Measurements from ENCODE around the gene MOGAT3.

MOGAT3 gene

DNA sequence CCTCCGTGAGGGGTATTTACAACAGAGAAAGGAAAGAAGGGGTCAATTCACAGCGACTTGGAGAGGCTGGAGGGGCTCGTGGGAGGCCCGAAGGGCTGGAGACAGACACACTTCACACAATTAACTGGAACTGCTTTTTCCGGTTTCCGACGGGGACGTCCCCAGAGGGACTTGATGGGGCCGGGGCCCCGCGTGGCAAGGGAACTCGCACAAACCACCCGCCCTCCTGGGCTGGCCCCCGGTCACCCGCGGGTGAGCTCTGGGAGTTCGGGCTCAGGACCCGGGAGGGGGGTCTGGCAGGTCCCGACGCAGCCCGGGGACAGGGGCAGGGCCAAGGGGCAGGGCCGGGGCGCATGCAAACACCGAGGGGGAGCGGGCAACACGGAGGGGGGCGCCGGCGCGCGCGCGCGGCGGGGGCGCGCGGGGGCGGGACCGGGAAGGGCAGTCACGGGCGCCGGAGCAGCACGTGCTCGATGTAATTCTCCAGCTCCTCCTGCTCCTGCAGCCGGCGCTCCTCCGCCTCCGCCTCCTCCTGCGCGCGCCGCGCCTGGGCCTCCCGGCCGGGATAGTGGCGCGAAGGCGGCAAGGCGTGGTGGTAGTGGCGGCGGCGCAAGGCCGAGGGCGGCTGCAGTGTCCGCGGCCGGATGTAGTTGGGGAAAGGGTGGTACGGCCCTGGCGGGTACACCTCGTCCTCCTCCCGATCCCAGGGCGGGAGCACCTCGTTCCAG lies 38.1 kb downstream of the MOGAT3 start:
- H3K23ac ChIP-seq (ENCODE audit: low read length in 2 of 2): no peak overlapping the region
- no peak overlapping the region for H3K4ac ChIP-seq (ENCODE audit: low read depth in 1 of 2, low read length in 2 of 2)
- no peak overlapping the region for H4K91ac ChIP-seq (ENCODE audit: low read length)
- H3K4me2 ChIP-seq (ENCODE audit: low read length, poor library complexity, severe bottlenecking): peak overlapping the region; percentile 89
- no peak overlapping the region for H2AK5ac ChIP-seq (ENCODE audit: low read length, severe bottlenecking)
- no peak overlapping the region for H3K27ac ChIP-seq (ENCODE audit: low read length, poor library complexity, severe bottlenecking)
- H3K14ac ChIP-seq (ENCODE audit: low read length in 2 of 2): no peak overlapping the region
- H3K4me3 ChIP-seq (ENCODE audit: insufficient read depth in 1 of 2, low read depth in 1 of 2, low read length in 2 of 2): peak overlapping the region in 1 of 2 experiments; percentile 35
- WGBS: 4% methylated on average over 15 of the region's 74 CpGs
- peak; percentile 52 for DNase-seq
- no peak overlapping the region for H2BK120ac ChIP-seq (ENCODE audit: low read depth, low read length)
- peaks cover 67% of the 10 kb centered on the region for H3K4me1 ChIP-seq (ENCODE audit: control insufficient read depth, insufficient read depth, low read depth, low read length)
- H3K79me1 ChIP-seq (replicated peaks; ENCODE audit: low read length, poor library complexity, severe bottlenecking): peaks cover 10% of the 10 kb centered on the region
- H3K9me3 ChIP-seq (ENCODE audit: control insufficient read depth, low read length): no peaks in the 10 kb centered on the region
- peaks cover 29 to 43% of the 10 kb centered on the region in 2 experiments for H3K27me3 ChIP-seq (ENCODE audit: control insufficient read depth in 1 of 2, insufficient read depth in 1 of 2, low read length in 2 of 2)
- H3K9ac ChIP-seq (ENCODE audit: low read length): no peak overlapping the region
- no peak overlapping the region for H2AFZ ChIP-seq (ENCODE audit: low read depth, low read length)
- H4K8ac ChIP-seq (ENCODE audit: low read length): no peak overlapping the region
- H3K36me3 ChIP-seq (ENCODE audit: control insufficient read depth in 1 of 2, insufficient read depth in 2 of 2, low read depth in 1 of 2, low read length in 2 of 2): peaks cover 35 to 36% of the 10 kb centered on the region in 2 experiments
- H2BK5ac ChIP-seq (ENCODE audit: low read depth, low read length, poor library complexity, severe bottlenecking): no peak overlapping the region
- no peak overlapping the region for H2BK12ac ChIP-seq (ENCODE audit: low read length in 2 of 2)
- peak overlapping the region; percentile 17 for H2BK15ac ChIP-seq (ENCODE audit: low read depth, poor library complexity, severe bottlenecking)
- no peak overlapping the region for H3K18ac ChIP-seq (ENCODE audit: low read depth in 1 of 2, low read length in 2 of 2)

DNA sequence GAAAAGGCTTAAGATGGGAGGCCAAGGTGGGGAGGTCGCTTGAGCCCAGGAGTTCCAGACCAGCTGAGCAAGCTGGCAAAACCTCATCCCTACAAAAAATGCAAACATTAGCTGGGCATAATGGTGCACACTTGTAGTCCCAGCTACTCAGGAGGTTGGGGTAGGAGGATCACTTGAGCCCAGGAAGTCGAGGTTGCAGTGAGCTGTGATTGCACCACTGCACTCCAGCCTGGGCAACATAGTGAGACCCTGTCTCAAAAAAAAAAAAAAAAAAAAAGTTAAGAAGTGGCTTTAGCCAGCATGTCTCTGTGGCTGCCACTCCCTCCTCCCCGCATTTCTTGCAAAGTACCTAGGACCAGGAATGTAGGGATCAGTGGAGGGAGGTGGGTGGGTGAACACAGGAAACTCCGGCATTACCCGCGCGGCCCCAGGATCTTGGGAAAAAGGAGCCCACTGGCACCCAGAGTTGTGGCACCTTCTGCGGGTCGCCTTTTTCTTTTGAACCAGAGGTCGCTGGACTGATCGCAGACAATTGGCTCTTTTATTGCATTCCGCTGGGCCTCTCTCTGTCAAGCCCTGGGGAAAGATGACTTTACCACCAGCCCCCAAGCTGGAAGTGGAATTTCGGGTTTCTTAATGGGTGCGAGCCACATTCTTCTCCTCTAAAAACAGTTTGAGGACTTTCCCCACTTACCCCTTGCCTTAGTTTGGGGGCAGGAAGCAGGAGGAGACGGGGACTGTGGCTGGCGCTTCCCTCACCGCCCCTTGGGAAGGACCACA lies 39.0 kb downstream of the MOGAT3 start:
- Histone ChIP-seq H3K14ac (ENCODE audit: low read length in 2 of 2) (no peak overlapping the region), H3K4me1 (ENCODE audit: control insufficient read depth, insufficient read depth, low read depth, low read length) (peaks cover 63% of the 10 kb centered on the region), H2AK5ac (ENCODE audit: low read length, severe bottlenecking) (no peak overlapping the region), H2BK15ac (ENCODE audit: low read depth, poor library complexity, severe bottlenecking) (no peak overlapping the region), H3K4me2 (ENCODE audit: low read length, poor library complexity, severe bottlenecking) (no peak overlapping the region), H3K4ac (ENCODE audit: low read depth in 1 of 2, low read length in 2 of 2) (no peak overlapping the region), H2AFZ (ENCODE audit: low read depth, low read length) (no peak overlapping the region), H3K9me3 (ENCODE audit: control insufficient read depth, low read length) (no peaks in the 10 kb centered on the region), H3K27me3 (ENCODE audit: control insufficient read depth in 1 of 2, insufficient read depth in 1 of 2, low read length in 2 of 2) (peaks cover 20 to 34% of the 10 kb centered on the region in 2 experiments), H2BK12ac (ENCODE audit: low read length in 2 of 2) (no peak overlapping the region), H3K27ac (ENCODE audit: low read length, poor library complexity, severe bottlenecking) (no peak overlapping the region), H2BK120ac (ENCODE audit: low read depth, low read length) (no peak overlapping the region), H3K4me3 (ENCODE audit: insufficient read depth in 1 of 2, low read depth in 1 of 2, low read length in 2 of 2) (no peak overlapping the region), H3K18ac (ENCODE audit: low read depth in 1 of 2, low read length in 2 of 2) (no peak overlapping the region), H4K8ac (ENCODE audit: low read length) (no peak overlapping the region), H3K36me3 (ENCODE audit: control insufficient read depth in 1 of 2, insufficient read depth in 2 of 2, low read depth in 1 of 2, low read length in 2 of 2) (peaks cover 43 to 44% of the 10 kb centered on the region in 2 experiments), H2BK5ac (ENCODE audit: low read depth, low read length, poor library complexity, severe bottlenecking) (no peak overlapping the region), H3K23ac (ENCODE audit: low read length in 2 of 2) (no peak overlapping the region), H4K91ac (ENCODE audit: low read length) (no peak overlapping the region), H3K9ac (ENCODE audit: low read length) (no peak overlapping the region), H3K79me1 (replicated peaks; ENCODE audit: low read length, poor library complexity, severe bottlenecking) (peaks cover 13% of the 10 kb centered on the region)
- WGBS: 66% methylated on average over 17 of the region's 17 CpGs
- DNase-seq: no peak

DNA sequence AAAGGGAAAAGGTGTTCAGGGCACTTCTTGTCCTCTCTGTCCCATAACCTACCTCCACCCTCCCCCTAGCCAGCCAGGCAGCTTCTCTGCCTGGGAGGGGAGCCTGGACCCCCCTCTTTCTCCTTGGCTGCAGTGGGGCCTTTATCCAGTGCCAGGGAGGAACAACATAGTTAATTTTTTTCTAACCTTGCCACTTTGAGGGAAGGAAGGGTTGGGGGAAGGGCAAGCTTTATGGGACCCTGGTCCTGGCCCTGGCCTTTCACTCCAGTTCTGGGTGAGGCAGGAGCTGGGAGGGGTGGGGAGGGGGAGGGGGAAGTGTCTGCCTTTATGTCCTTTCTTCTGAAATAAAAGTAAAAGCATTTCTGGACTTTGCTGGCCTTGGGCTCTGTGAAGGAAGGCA lies 39.9 kb downstream of the MOGAT3 start:
- no peak overlapping the region for H3K18ac ChIP-seq (ENCODE audit: low read depth in 1 of 2, low read length in 2 of 2)
- H3K23ac ChIP-seq (ENCODE audit: low read length in 2 of 2): no peak overlapping the region
- H4K8ac ChIP-seq (ENCODE audit: low read length): no peak overlapping the region
- H3K4me1 ChIP-seq (ENCODE audit: control insufficient read depth, insufficient read depth, low read depth, low read length): peaks cover 56% of the 10 kb centered on the region
- H3K79me1 ChIP-seq (replicated peaks; ENCODE audit: low read length, poor library complexity, severe bottlenecking): peaks cover 19% of the 10 kb centered on the region
- no peaks in the 10 kb centered on the region for H3K9me3 ChIP-seq (ENCODE audit: control insufficient read depth, low read length)
- no peak overlapping the region for H4K91ac ChIP-seq (ENCODE audit: low read length)
- H3K4me2 ChIP-seq (ENCODE audit: low read length, poor library complexity, severe bottlenecking): no peak overlapping the region
- H3K4ac ChIP-seq (ENCODE audit: low read depth in 1 of 2, low read length in 2 of 2): no peak overlapping the region
- H3K9ac ChIP-seq (ENCODE audit: low read length): no peak overlapping the region
- H2AFZ ChIP-seq (ENCODE audit: low read depth, low read length): no peak overlapping the region
- no peak overlapping the region for H2AK5ac ChIP-seq (ENCODE audit: low read length, severe bottlenecking)
- peaks cover 11 to 29% of the 10 kb centered on the region in 2 experiments for H3K27me3 ChIP-seq (ENCODE audit: control insufficient read depth in 1 of 2, insufficient read depth in 1 of 2, low read length in 2 of 2)
- H3K36me3 ChIP-seq (ENCODE audit: control insufficient read depth in 1 of 2, insufficient read depth in 2 of 2, low read depth in 1 of 2, low read length in 2 of 2): peaks cover 48 to 49% of the 10 kb centered on the region in 2 experiments
- H3K27ac ChIP-seq (ENCODE audit: low read length, poor library complexity, severe bottlenecking): no peak overlapping the region
- no peak for DNase-seq
- H2BK5ac ChIP-seq (ENCODE audit: low read depth, low read length, poor library complexity, severe bottlenecking): no peak overlapping the region
- H3K14ac ChIP-seq (ENCODE audit: low read length in 2 of 2): no peak overlapping the region
- H2BK12ac ChIP-seq (ENCODE audit: low read length in 2 of 2): no peak overlapping the region
- no peak overlapping the region for H2BK120ac ChIP-seq (ENCODE audit: low read depth, low read length)
- no peak overlapping the region for H3K4me3 ChIP-seq (ENCODE audit: insufficient read depth in 1 of 2, low read depth in 1 of 2, low read length in 2 of 2)
- no peak overlapping the region for H2BK15ac ChIP-seq (ENCODE audit: low read depth, poor library complexity, severe bottlenecking)
